Measurements from ENCODE around the gene BUB3. TPM values are rescaled to one million over a fixed set of nuclear protein-coding genes. Genes with fewer than 3 reads are reported as not detected.
A peak's percentile ranks its signal among the peaks of the same experiment; 100 is the strongest.

The BUB3 gene
- total RNA-seq, 4 donors from 2014 or later: 67.9 to 90.1 (median 78.8) TPM

GRCh38 chr10:123146013-123146893 lies 7.9 kb upstream of the BUB3 start:
- peak overlapping the region in 3 of 4 donors; percentile 14 to 22 (median 20) for H3K4me3 ChIP-seq
- no peaks in the 10 kb centered on the region for H3K36me3 ChIP-seq
- intact Hi-C loops (cut with DNase I): no loop called here
- peak; percentile 83 for DNase-seq (ENCODE audit: extremely low spot score)
- peaks cover 41 to 78% (median 63%) of the 10 kb centered on the region in 4 donors for H3K4me1 ChIP-seq
- peaks cover 6 to 100% (median 96%) of the 10 kb centered on the region in 4 donors for H3K27me3 ChIP-seq
- H3K9me3 ChIP-seq: no peaks in the 10 kb centered on the region
- TF ChIP-seq EP300 (IDR thresholded peaks at IDR 0.05) (no peak), POLR2A (IDR thresholded peaks at IDR 0.05; ENCODE audit: low read depth) (no peak), POLR2AphosphoS5 (IDR thresholded peaks at IDR 0.05) (no peak)
- TF ChIP-seq, protein P1, sequence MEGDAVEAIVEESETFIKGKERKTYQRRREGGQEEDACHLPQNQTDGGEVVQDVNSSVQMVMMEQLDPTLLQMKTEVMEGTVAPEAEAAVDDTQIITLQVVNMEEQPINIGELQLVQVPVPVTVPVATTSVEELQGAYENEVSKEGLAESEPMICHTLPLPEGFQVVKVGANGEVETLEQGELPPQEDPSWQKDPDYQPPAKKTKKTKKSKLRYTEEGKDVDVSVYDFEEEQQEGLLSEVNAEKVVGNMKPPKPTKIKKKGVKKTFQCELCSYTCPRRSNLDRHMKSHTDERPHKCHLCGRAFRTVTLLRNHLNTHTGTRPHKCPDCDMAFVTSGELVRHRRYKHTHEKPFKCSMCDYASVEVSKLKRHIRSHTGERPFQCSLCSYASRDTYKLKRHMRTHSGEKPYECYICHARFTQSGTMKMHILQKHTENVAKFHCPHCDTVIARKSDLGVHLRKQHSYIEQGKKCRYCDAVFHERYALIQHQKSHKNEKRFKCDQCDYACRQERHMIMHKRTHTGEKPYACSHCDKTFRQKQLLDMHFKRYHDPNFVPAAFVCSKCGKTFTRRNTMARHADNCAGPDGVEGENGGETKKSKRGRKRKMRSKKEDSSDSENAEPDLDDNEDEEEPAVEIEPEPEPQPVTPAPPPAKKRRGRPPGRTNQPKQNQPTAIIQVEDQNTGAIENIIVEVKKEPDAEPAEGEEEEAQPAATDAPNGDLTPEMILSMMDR (IDR thresholded peaks at IDR 0.05): no peak
- WGBS: 6% methylated on average over 5 of the region's 59 CpGs
- H3K27ac ChIP-seq (replicated peaks in 1 of 4): no peak overlapping the region

DNA sequence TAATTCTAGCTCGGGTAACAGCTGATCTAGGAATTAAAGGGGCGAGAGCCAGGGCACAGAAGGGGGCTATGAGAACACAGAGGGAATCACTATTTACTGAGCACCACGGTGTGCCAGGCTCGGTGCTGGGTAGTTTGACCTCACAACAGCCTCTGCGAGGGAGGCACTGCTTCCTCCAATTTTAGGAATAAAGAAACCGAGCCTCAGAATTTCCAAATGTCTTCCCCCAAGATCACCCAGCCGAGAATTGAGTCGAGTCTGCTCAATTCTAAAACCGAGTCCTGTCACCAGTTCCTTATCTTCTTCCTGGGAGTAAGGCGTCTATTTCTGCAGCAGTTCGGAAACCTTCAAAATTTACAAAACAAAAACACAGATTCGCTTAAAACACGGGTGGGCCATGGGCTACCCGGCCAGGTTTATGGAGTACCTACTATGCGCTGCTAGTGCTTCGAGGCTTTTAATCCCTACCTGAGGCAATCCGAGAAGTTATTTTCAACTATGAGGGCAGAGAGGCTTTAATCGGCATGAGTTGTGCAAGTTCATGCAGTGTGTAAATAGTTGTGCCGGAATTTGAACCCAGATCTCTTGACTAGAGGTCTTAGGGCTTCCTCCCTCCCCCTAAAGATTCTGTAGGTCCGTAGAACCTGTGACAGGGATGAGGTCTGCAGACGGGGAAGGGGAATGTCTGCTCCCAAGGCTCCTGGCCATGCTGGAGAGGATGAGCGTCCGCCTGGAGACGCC lies 7.1 kb upstream of the BUB3 start:
- peak; percentile 80 for DNase-seq (ENCODE audit: extremely low spot score)
- Histone ChIP-seq H3K36me3 (no peaks in the 10 kb centered on the region), H3K4me1 (peaks cover 43 to 79% (median 65%) of the 10 kb centered on the region in 4 donors), H3K27ac (replicated peaks in 1 of 4) (no peak overlapping the region), H3K9me3 (no peaks in the 10 kb centered on the region), H3K27me3 (peaks cover 6 to 100% (median 96%) of the 10 kb centered on the region in 4 donors), H3K4me3 (no peak overlapping the region)
- intact Hi-C loops (cut with DNase I): no loop called here
- WGBS: 11% methylated on average over 24 of the region's 24 CpGs
- TF ChIP-seq, protein P1 (IDR thresholded peaks at IDR 0.05): no peak
- TF ChIP-seq EP300 (IDR thresholded peaks at IDR 0.05) (no peak), POLR2AphosphoS5 (IDR thresholded peaks at IDR 0.05) (no peak), POLR2A (IDR thresholded peaks at IDR 0.05; ENCODE audit: low read depth) (no peak)

DNA sequence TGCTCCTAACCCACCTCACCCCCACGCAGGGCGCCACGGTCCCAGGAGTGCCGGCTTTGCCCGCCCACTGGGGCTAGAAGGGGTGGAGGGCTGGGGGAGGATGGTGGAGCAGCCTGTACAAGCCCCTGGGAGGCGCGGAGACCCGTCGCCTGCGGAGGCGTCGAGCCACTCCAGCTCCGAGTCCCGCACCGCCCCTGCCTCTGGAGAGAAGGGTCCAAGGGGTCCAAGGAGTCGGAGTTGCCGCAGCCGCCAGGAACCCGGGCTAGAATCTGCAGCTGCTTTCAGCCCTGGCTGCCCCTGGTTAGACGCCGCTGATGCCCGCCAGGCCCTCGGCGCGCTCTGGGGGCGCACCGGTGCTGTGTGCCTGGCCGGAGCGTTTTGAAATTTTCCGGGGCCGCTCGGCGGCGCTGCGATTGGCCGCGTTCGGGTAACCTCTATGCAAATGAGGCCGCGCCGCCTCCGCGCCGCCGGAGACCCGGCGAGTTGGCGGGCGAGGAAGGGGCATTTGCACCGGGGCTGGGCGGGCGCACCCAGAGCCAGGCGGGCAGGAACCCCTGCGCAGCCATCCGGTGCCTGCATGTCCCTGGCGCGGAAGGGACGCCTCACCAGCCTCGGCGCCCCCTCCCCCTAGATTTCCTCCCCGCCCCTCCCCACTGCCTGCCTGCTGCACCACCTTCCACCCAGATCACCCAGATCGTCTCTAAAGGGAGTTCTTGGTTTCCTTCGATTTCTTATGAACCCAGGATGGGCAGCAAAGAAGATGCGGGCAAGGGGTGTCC lies 6.4 kb upstream of the BUB3 start, which contains the start of gene HMX2:
Gene HMX2, plus strand, starts transcription at position 502 of the 779 bp plus-strand sequence. Its CDS starts 243 bp downstream, at position 745.
- TF ChIP-seq POLR2A (IDR thresholded peaks at IDR 0.05; ENCODE audit: low read depth): no peak
- peak; percentile 81 for DNase-seq (ENCODE audit: extremely low spot score)
- H3K4me3 ChIP-seq: peak within 1 kb of the TSS in 3 of 4 donors; percentile 7 to 14 (median 13)
- peaks cover 6 to 100% (median 93%) of the 10 kb centered on the region in 4 donors for H3K27me3 ChIP-seq
- H3K9me3 ChIP-seq: no peaks in the 10 kb centered on the region
- intact Hi-C loops (cut with DNase I): no loop called here
- H3K27ac ChIP-seq (replicated peaks in 1 of 4): no peak within 1 kb of the TSS
- H3K36me3 ChIP-seq: no peaks in the 10 kb centered on the region
- H3K4me1 ChIP-seq: peaks cover 37 to 71% (median 58%) of the 10 kb centered on the region in 4 donors
- WGBS: 5% methylated on average over 4 of the region's 64 CpGs

DNA sequence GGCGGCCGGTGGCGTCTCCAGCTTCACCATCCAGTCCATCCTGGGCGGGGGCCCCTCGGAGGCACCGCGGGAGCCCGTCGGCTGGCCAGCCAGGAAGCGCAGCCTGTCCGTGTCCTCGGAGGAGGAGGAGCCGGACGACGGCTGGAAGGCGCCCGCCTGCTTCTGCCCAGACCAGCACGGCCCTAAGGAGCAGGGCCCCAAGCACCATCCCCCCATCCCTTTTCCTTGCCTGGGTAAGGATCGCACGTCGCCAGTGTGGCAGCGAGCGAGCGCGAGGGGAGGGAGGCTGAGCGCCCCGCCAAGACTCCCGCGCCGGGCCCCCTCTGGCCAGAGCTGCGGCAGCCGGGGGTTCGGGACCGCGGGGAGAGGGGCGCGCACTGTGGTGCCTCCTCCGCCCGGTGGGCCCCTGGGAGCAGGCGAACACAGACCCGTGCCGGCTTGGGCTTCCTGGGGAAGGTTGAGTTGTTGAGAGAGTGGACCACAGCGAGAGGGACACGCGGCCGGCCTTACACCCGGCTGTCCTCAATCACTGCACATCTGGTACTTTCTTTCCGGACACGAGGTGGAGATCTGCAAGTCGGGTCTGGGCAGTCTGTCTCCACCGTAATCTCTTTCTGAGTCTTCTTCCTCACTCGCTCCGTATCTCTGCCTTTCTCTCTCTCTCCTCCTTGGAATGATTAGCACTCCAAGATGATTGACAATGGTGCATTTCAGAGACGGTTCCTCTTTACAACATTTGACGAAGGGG lies 5.6 kb upstream of the BUB3 start:
- no peak overlapping the region for H3K27ac ChIP-seq (replicated peaks in 1 of 4)
- DNase-seq (ENCODE audit: extremely low spot score): peak; percentile 42
- WGBS: 4% methylated on average over 48 of the region's 55 CpGs
- H3K4me3 ChIP-seq: peak overlapping the region in 3 of 4 donors; percentile 7 to 14 (median 13)
- H3K27me3 ChIP-seq: peaks cover 6 to 100% (median 86%) of the 10 kb centered on the region in 4 donors
- TF ChIP-seq POLR2A (IDR thresholded peaks at IDR 0.05; ENCODE audit: low read depth) (no peak), POLR2AphosphoS5 (IDR thresholded peaks at IDR 0.05) (no peak), EP300 (IDR thresholded peaks at IDR 0.05) (no peak)
- TF ChIP-seq, protein P1 (IDR thresholded peaks at IDR 0.05): no peak
- intact Hi-C loops (cut with DNase I): no loop called here
- peaks cover 37 to 66% (median 55%) of the 10 kb centered on the region in 4 donors for H3K4me1 ChIP-seq
- no peaks in the 10 kb centered on the region for H3K9me3 ChIP-seq
- no peaks in the 10 kb centered on the region for H3K36me3 ChIP-seq
